Hepatocyte (in vitro differentiated cells): ENCODE results near the gene ESR1. TPM values are rescaled to one million over a fixed set of nuclear protein-coding genes. Genes with fewer than 3 reads are reported as not detected.
A peak's percentile ranks its signal among the peaks of the same experiment; 100 is the strongest.

Experiments
- DNase-seq: peaks from one replicate; pipeline ENCODE4 v3.0.0-alpha.2; 2016; ENCODE audit warnings: low spot score
- H2AFZ ChIP-seq: fragments of 200-600 bp; sonication (generic); 2 replicates; pipeline ENCODE4 v1.6.0; 2016; ENCODE audit warnings: antibody characterized with exemption, mild to moderate bottlenecking
- H3K27ac ChIP-seq: fragments of 200-600 bp; sonication (generic); 2 replicates; pipeline ENCODE4 v1.5.1; 2016; ENCODE audit warnings: mild to moderate bottlenecking
- H3K27me3 ChIP-seq: fragments of 200-600 bp; sonication (generic); 2 replicates; pipeline ENCODE4 v1.6.1; 2016
- H3K36me3 ChIP-seq: fragments of 200-600 bp; sonication (generic); replicated peaks from 2 replicates; pipeline ENCODE4 v1.5.1; 2016; ENCODE audit warnings: low read depth; ENCODE audit not compliant: insufficient read depth
- H3K4me1 ChIP-seq: fragments of 200-600 bp; sonication (generic); 2 replicates; pipeline ENCODE4 v1.5.1; 2016; ENCODE audit warnings: mild to moderate bottlenecking, moderate library complexity; ENCODE audit not compliant: insufficient read depth
- H3K4me2 ChIP-seq: fragments of 200-600 bp; sonication (generic); 2 replicates; pipeline ENCODE4 v1.6.0; 2016
- H3K4me3 ChIP-seq: fragments of 200-600 bp; sonication (generic); 2 replicates; pipeline ENCODE4 v1.5.1; 2016; ENCODE audit warnings: mild to moderate bottlenecking
- H3K79me2 ChIP-seq: fragments of 200-600 bp; sonication (generic); 2 replicates; pipeline ENCODE4 v1.6.0; 2017; ENCODE audit warnings: mild to moderate bottlenecking
- H3K9me2 ChIP-seq: fragments of 200-600 bp; sonication (generic); replicated peaks from 2 replicates; pipeline ENCODE4 v1.6.0; 2017; ENCODE audit warnings: mild to moderate bottlenecking; ENCODE audit not compliant: insufficient read depth
- H3K9me3 ChIP-seq: fragments of 200-600 bp; sonication (generic); 2 replicates; pipeline ENCODE4 v1.5.1; 2016; ENCODE audit warnings: low read depth, mild to moderate bottlenecking
- H4K20me1 ChIP-seq: fragments of 200-600 bp; sonication (generic); 2 replicates; pipeline ENCODE4 v1.6.0; 2016; ENCODE audit warnings: mild to moderate bottlenecking; ENCODE audit not compliant: insufficient read depth, poor library complexity, severe bottlenecking
- CTCF ChIP-seq: fragments of 200-600 bp; sonication (generic); IDR thresholded peaks from 2 replicates; pipeline ENCODE4 v1.5.1; 2016; ENCODE audit warnings: antibody characterized with exemption, mild to moderate bottlenecking; ENCODE audit not compliant: poor library complexity
- EZH2 ChIP-seq: fragments of 200-600 bp; sonication (generic); IDR thresholded peaks from 2 replicates; pipeline ENCODE4 v1.6.1; 2016; ENCODE audit warnings: antibody characterized with exemption, mild to moderate bottlenecking, borderline replicate concordance
- EZH2phosphoT487 ChIP-seq: fragments of 200-600 bp; sonication (generic); IDR thresholded peaks from one replicate; pipeline ENCODE4 v1.6.1; 2018; ENCODE audit warnings: antibody characterized with exemption, mild to moderate bottlenecking, low read depth, moderate library complexity; ENCODE audit not compliant: unreplicated experiment, severe bottlenecking
- WGBS: methylation state at CpG from one replicate; pipeline ENCODE4 v1.1.6; 2016; ENCODE audit warnings: low lambda C conversion rate; ENCODE audit errors: missing lambda C conversion rate; 5-methylcytosine and 5-hydroxymethylcytosine counted together
- polyA plus RNA-seq: library from polyadenylated mRNA; unstranded; fragments of >200 nt; fragmentation: Nextera tagmentation; extraction: Ambion mirVana; gene quantifications from 2 replicates; pipeline ENCODE4 v1.2.1, GENCODE V29; 2016
- total RNA-seq: library from RNA; depleted of rRNA; stranded (reverse); fragments of >200 nt; gene quantifications from 2 replicates; pipeline ENCODE4 v1.2.3, GENCODE V29; 2014

ESR1 gene
- total and polyA plus RNA-seq, 2 experiments from 2014 or later, result 0.07 TPM; not detected in 1

DNA sequence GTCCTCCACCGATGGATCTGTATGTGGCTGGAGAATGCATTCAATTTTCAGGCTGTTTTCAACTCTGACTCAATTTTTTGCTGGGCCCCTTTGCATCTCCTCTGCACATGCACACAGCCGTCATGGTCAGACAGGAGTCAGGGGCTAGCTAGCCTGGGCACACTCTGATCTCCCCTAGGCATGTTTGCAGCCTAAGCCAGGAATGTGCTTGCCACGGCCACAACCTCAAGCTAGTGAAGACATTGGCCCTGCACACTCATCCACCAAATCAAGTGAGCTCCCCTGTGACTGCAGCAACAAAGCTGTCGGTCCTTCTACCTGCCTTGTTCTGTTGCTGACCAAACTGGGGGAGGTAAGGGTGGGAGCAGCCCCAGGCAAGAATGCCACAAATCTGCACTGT, 300.5 kb downstream of the ESR1 start:
- DNase-seq, result no peak
- H2AFZ ChIP-seq, result no peak overlapping the region
- no peaks in the 10 kb centered on the region for H3K9me2 ChIP-seq
- H3K27me3 ChIP-seq, result no peaks in the 10 kb centered on the region
- H4K20me1 ChIP-seq, result no peaks in the 10 kb centered on the region
- peaks cover 10% of the 10 kb centered on the region for H3K4me1 ChIP-seq
- H3K79me2 ChIP-seq, result no peaks in the 10 kb centered on the region
- H3K36me3 ChIP-seq, result no peaks in the 10 kb centered on the region
- H3K27ac ChIP-seq, result no peak overlapping the region
- no peaks in the 10 kb centered on the region for H3K9me3 ChIP-seq
- H3K4me3 ChIP-seq, result no peak overlapping the region
- 80% methylated on average over 4 of the region's 4 CpGs for WGBS
- H3K4me2 ChIP-seq, result no peak overlapping the region
- TF ChIP-seq CTCF (no peak), EZH2 (no peak), EZH2phosphoT487 (no peak)

DNA sequence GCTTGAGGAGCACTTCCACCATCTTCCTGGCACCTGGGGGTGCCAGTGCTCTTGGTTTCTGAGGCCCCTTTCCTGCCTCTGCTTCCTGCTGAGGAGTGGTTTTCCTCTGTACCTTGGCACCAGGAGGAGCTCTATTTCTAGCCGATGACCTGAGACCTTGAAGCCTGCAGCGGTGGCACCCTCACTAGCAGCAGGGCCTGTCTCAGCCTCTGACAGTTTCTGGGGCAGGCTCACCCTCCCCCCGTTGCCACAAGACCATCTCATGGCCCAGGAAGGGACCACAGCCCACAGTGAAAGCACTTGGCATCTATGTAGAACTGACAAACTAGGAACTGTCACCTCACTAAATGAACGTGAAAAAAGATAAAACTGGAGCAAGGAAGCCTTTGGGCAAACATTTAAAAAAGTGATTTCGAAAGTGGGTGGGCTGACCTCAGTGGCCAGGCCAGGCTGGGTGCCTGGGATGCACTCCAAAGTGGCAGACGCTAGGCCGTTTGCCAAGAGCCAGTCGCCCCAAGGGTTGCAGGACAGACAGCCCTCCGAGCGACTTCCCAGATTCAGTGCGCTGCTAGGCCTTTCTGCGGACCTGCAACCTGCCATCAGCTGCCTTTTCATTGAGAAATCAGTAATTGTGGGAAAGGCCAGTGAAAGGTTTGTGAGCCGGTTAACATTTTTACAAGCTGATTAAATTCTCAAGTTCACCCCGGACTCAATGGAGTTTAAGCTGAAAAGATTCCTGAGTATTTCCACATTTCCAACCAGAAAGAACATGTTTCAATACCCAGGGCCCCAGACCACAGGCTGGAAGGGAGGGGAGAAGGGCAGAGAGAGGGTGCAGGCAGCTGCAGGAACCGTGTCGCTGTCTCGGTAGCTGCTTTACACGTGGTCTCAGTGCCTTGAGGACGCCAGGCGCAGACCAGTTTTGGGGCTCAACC, 303.7 kb downstream of the ESR1 start:
- peaks cover 10% of the 10 kb centered on the region for H3K4me1 ChIP-seq
- no peaks in the 10 kb centered on the region for H3K9me2 ChIP-seq
- WGBS, result 53% methylated on average over 20 of the region's 20 CpGs
- H3K27ac ChIP-seq, result no peak overlapping the region
- no peak overlapping the region for H3K4me3 ChIP-seq
- no peaks in the 10 kb centered on the region for H3K9me3 ChIP-seq
- no peak overlapping the region for H2AFZ ChIP-seq
- H4K20me1 ChIP-seq, result no peaks in the 10 kb centered on the region
- peak overlapping the region; percentile 48 for H3K4me2 ChIP-seq
- H3K36me3 ChIP-seq, result no peaks in the 10 kb centered on the region
- TF ChIP-seq EZH2phosphoT487 (no peak), EZH2 (no peak), CTCF (no peak)
- no peaks in the 10 kb centered on the region for H3K79me2 ChIP-seq
- no peaks in the 10 kb centered on the region for H3K27me3 ChIP-seq
- DNase-seq, result no peak

GRCh38 chr6:152112491-152113261, 305.2 kb downstream of the ESR1 start:
- 82% methylated on average over 15 of the region's 15 CpGs for WGBS
- TF ChIP-seq CTCF, result no peak
- no peaks in the 10 kb centered on the region for H3K9me3 ChIP-seq

More at GRCh38 chr6:152112491-152113261, 305.2 kb downstream of the ESR1 start:
- Histone ChIP-seq H3K27me3 (no peaks in the 10 kb centered on the region), H3K27ac (no peak overlapping the region), H3K79me2 (no peaks in the 10 kb centered on the region), H3K9me2 (no peaks in the 10 kb centered on the region), H3K4me1 (peaks cover 10% of the 10 kb centered on the region), H2AFZ (no peak overlapping the region), H4K20me1 (no peaks in the 10 kb centered on the region), H3K36me3 (no peaks in the 10 kb centered on the region), H3K4me2 (no peak overlapping the region), H3K4me3 (no peak overlapping the region)
- no peak for DNase-seq
